GM21825 (cell line): Measurements from ENCODE around the gene RPUSD1.
"Not testable (repeated sequence)": the region's sequence is repeated elsewhere in the genome, so short reads cannot be mapped to it uniquely, and the experiment has no call there.

ENCODE experiments used
- ATAC-seq: cut with Tn5 transposase; IDR thresholded peaks from one replicate; pipeline ENCODE4 v1.9.1; 2021; ENCODE audit warnings: mild to moderate bottlenecking, moderate library complexity; ENCODE audit not compliant: unreplicated experiment

The RPUSD1 gene

DNA sequence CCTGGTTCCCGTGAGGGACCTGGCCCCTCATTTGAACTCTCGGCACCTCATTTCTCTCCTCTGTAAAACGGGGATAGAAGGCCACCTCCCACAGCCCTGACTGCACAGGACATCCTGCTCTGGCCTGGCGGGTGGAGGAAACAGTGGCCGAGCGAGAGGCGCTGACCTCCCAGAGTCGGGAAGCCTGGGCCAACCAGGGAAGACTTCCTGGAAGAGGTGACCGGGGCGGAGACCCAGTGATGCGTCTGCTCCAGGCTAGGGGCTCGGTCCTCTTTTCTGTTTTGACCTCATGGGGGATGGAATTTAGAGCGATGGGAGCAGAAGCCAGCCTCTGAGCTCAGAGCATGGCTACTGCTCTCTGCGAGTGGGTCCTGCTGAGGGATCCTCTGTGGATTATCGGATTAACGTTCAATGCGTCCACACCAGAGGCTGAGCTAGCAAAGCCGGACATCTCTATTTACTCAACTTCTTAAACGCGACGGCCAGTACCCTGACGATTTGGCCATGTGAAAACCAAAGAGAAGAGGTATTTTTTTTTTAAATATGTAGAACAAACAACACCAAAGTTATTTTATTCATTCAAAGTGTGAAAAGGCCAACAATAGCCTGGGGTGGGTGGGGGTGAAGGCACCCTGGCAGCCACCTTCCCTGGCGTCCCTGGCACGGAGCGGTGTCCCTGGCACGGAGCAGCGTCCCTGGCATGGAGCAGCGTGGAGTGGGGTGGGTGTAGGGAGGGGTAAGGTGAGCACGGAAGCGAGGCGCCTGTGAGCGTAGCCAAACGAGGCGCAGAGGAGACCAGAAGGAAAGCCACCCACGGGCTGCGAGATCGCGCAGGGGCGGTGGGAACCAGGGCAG lies 36.8 kb downstream of the RPUSD1 start:
- no peak for ATAC-seq

DNA sequence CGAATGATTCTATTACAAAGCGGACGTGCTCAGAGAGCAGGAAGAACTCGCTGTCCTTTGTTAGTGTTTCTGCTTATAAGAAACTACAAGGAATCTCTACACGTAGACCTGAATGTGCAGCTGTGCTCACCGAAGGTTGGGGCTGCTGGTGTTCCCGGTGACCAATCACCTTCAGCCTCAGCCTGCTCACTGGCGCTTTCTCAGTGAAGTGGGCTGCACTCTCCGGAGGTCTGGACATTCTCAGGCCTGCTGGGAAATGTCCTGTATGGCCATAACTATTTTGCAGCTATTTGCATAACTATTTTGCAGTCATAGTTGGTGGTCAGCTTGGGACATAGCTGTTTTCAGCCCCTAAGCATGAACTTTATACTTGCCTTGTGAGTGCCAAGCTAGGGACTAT lies 37.7 kb downstream of the RPUSD1 start:
- ATAC-seq: no peak

- ATAC-seq: no peak
Measured at GRCh38 chr16:749010-749409, 39.2 kb downstream of the RPUSD1 start.

DNA sequence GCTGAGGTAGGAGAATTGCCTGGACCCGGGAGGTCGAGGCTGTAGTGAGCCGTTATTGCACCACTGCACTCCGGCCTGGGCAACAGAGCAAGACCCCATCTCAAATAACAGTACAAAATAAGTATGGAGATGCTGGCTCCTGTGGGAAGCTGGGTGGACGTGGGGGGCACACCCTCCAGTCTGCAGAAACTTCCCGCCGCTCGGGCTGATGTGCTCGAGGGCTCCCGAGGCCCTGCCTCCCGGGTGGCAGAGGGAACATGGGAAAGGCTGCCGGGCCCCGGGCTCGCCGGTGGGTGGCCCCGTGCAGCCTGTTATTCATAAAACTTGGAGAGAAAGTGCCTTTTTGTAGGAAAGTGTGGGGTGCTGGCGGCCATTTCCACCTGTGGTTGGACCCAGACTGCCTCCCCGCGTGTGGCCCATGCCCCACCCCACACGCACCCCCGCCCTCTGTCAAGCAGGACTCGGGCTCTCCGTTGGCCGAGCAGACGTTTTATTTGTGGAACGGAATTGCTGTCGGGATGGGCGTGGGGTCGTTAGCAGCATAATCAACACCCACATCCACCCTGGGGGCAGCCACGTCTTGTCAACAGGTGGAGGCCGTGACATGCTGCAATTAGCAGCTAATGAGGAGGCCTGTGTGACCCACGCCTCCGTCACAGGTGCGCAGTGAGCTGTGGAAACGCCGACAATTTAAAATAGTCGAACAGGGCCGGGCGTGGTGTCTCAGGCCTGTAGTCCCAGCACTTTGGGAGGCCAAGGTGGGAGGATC lies 40.0 kb downstream of the RPUSD1 start:
- no peak for ATAC-seq

GRCh38 chr16:746637-747036 lies 41.5 kb downstream of the RPUSD1 start:
- ATAC-seq: no peak

- no peak for ATAC-seq
Measured at GRCh38 chr16:745739-746138, 42.4 kb downstream of the RPUSD1 start.

DNA sequence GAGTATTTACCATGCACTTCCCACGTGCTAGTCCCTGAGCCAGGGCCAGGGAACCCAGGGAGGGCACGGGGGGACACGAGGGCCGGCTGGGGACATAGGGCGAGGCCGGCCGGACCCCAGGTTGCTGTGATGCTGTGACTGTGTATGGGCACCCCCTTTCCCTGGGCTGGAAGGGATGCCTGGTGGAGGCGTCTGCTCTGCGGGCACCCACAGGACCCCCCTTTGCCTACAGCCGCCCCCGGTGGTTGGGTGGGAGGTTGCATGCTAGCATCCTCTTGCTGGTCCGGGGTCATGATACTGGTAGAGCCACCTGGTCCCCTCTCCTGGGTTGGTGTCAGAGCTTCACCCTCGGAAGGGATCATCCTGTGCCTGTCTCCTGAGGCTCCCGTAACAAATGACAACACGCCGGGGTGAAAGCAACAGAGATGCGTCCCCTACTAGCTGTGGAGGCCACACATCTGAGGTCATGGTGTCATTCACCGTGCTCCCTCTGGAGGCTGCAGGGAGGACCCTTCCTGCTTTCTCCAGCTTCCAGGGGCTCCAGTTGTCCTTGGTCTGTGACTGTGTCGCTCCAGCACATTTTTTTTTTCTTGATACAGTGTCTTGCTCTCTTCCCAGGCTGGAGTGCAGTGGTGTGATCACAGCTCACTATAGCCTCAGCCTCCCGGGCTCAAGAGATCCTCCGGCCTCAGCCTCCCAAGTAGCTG lies 44.2 kb downstream of the RPUSD1 start:
- no peak for ATAC-seq

GRCh38 chr16:742894-743293 lies 45.3 kb downstream of the RPUSD1 start:
- not testable (repeated sequence) for ATAC-seq

GRCh38 chr16:741986-742629 lies 46.1 kb downstream of the RPUSD1 start:
- ATAC-seq: no peak

DNA sequence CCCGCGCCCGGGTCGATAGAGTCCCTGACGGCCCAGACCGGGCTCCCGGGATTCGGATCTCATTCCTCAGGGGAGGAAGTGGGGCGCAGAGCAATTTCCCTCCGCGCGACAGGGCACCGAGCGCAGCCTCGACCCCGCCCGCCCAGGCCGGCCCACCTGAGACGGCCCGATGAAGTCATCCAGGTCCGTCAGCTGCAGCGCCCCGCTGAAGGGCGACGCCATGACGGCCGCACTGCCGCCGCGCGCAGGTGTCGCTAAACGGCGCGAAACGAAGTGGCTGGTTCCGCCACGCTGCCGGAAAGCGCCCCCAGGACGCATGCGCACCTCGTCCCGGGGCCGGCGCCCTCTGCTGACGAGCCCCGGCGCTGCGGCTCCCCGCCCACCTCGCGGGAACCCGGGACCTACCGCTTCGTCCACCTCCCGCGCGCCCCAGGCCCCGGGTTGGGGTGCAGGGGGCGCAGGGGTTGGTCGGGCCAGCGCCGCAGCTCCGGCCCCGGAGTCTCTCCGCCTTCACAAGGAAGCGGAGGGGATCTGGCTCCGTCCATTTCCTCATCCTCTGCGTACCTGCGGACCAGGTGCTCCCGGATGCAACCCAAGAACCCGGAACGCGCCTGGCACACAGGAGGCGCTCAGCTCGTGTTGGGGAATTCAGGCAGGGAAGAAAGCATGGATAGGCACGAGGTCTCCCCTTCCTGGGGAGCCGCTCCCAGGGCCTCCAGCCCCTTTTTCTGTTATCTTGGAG lies 47.2 kb downstream of the RPUSD1 start, which contains the start of gene CIAO3:
Gene CIAO3, minus strand, starts transcription at position 234 of the 742 bp plus-strand sequence. Its CDS starts 12 bp downstream, at position 222.
- peak; percentile 69 for ATAC-seq

DNA sequence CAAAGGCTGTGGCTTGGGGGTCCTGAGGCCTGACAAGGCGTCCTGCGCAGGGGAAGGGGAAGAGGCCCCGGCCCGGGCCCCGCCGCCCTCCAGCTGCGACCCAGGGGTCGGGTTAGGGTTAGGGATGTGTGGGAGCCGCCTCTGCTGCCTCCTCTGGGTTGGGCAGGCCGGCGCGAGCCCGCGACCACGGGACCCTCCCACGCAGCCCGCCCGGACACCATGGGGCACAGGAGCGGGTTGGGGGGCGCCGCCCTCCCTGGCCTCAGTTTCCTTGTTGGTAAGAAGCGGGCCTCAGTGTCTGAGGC lies 47.8 kb downstream of the RPUSD1 start:
- no peak for ATAC-seq

DNA sequence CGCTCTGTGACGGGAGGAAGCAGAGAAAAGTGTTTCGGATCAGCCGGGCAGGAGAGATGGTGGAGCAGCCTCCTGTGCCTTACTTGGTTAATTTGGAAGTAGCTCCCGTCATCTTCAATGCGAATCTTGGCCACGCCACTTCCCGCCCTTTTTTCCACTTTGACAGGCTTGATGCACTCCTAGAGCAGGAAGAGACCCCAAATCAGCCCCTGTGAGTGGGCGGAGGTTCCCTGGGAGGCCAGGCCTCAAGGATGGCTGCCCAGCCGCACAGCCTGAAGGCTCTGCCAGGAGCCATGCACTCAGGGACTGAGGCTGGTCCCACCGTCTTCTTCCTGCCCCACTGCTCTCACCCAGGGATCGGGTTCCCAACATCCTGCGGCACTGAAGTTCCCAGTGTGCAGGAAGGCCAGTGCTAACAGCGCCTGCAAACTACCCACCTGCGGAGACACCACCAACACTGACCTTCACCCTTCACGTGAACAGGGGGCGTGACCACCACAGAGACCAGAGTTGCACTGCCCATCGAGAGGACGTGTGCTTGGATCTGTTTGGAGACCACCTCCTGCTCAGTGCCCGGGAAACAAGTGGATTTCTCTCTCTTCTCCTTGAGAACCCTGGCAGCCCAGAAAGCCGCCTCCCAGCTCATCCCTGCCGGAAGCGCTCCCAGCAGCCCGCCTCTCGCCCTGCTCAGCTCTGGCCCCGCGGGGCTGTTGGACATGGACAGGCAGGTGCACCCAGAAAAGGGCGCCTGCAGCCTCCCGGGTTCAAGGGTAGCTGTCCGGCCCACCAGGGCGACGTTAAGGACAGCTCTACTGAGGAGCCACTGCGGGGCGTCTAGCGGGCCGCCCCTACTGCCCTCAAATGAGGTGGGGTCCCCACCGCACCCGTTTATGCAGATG lies 48.4 kb downstream of the RPUSD1 start:
- no peak for ATAC-seq

- ATAC-seq: no peak
Measured at GRCh38 chr16:736936-737481, 51.2 kb downstream of the RPUSD1 start.

DNA sequence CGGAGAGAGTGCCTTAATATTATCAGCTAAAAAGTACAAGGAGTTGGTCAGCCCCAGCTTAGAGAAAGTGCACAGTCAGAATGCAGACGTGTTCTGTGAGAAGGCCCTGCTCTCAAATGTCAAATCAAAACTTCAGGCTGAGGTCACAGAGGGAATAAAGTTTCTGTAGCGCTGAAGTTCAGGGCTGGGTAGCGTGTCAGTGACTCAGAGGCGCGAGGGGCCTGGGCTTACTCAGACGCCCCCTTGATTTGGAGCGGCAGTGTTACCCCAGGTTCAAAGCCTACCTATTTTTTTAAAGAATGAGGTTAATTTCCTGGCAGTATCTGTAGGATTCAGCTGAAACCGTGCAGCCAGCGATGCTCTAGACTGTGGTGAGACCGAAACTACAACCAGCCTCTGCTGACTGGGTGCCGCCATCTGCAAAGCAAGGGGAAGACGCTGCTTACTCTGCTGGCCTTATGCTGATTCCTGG lies 52.2 kb downstream of the RPUSD1 start:
- ATAC-seq: no peak

GRCh38 chr16:734981-735881 lies 53.0 kb downstream of the RPUSD1 start:
- ATAC-seq: no peak
